HG03571 (cell line): Measurements from ENCODE around the gene APC.
"Not testable (repeated sequence)": the region's sequence is repeated elsewhere in the genome, so short reads cannot be mapped to it uniquely, and the experiment has no call there.

Source experiments
- ATAC-seq: cut with Tn5 transposase; IDR thresholded peaks from one replicate; pipeline ENCODE4 v1.9.1; 2021; ENCODE audit not compliant: unreplicated experiment

The APC gene

DNA sequence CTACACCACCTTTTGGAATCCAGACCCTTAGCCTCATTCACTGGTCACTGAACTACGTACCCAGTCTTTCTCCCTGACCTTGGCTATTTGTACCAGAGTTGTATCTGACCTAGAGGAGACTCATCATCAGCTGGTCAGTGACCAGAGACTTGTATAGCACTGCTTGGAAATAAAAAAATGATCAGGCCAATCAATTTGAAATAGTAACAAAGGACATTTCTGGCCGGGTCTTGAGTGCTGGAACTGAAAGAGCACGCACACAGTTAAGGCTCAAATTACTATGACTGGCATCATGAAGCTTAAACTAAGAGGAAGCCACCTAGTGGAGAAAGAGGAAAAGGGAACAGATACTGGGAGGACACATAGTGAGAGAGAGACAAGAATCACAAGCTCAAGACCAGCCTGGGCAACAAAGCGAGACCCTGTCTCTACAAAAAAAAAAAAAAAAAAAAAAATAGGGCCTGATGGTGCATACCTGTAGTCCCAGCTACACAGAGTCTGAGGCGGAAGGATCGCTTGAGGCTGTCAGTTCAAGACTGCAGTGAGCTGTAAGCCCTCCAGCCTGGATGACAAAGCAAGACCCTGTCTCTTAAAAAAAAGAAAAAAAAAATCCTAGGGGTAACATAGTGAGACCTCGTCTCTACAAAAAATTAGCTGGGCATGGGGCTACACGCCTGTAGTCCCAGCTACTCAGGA lies 110.6 kb downstream of the APC start:
- ATAC-seq = peak; percentile 98

DNA sequence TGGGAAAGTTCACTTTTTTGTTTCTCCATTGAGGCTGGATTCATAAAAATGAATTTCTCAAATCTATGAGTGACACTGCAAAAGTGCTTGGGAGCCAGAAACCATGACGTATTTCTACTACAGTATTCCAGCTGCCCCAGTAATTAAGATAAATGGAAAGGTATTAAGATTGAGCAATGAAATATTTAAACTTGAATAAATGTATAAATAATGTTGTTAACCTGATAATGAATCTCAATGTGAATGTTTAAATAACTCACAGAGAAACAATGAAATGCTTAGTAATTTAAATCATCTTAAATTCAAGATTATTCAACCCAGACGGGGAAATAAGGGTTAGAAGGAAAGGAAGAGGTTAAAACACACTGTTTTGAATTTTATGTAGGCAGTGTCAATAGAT lies 112.2 kb downstream of the APC start:
- no peak for ATAC-seq

DNA sequence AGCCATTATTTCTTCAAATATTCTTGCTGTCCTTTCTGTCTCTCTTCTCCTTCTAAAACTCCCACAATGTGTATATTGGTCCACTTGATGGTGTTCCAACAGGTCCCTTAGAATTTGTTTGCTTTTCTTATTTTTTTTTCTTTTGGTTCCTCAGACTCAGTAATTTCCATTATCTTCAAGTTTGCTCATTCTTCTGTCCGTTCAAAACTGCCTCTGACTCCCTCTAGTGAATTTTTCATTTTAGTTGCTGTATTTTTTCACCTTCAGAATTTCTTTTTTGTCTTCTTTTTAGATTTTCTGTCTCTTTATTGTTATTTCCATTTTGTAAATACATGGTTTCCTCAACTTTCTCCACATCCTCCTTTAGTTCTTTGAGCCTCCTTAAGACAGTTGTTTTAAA lies 117.0 kb downstream of the APC start:
- no peak for ATAC-seq

DNA sequence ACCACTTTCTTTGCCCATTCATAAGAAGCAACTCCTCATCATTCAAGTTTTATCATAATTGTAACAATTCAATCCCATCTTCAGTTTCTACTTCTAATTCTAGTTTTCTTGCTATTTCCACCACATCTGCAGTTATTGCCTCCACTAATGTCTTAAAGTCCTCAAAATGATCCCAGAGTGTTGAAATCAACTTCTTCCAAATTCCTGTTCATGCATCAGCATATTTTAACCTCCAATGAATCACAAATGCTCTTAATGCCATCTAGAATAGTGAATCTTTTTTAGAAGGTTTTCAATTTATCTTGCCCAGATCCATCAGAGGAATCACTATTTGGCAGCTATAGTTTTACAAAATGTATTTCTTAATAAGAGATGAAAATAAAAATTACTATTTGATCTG lies 120.2 kb downstream of the APC start:
- no peak for ATAC-seq

DNA sequence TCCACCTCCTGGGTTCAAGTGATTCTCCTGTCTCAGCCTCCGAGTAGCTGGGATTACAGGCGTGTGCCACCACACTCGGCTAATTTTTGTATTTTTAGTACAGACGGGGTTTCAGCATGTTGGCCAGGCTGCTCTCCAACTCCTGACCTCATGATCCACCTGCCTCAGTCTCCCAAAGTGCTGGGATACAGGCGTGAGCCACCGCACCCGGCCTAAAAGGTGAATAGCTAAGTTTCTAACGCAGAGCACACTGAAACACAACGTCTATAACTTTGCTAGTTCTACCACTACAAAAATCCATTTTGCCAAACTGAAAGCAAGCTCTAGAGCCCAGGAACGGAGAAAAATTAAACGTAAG lies 122.9 kb downstream of the APC start:
- not testable (repeated sequence) for ATAC-seq

DNA sequence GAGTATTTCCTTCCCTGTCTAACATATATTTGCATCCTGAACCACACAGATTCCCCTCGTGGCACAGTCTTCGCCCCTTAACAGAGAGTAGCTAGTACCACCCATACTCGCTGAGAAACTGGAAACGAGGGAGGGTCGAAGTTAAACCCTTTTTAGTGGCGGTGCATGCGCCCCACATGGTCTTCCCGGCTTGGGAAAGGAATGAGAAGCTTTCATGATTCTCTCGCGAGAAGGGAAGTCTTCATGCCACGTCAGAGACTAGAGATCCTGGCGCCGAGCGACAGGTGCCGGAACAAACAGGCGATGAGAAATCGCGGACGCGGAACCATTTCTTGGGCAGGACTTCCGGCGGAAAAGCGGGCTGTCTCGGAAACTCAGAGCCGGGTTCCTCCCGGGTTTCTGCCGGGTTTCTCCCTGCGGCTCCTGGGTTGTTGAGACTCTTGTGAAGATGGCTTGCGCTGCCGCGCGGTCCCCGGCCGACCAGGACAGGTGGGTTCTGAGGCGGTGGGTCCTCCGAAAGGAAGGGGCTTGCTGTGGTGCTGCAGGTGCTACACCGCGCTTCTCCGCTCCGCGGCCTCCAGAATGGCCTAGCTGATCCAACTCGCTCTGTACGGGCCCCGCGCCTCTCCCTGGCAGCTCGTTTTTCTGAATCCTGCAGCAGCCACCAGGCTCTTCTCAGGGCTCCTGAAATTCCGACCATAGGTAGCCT lies 123.4 kb downstream of the APC start, which contains the start of gene SRP19:
Gene SRP19, plus strand, starts transcription at position 359 of the 709 bp plus-strand sequence. Its CDS starts 90 bp downstream, at position 449.
- ATAC-seq = peak; percentile 96

DNA sequence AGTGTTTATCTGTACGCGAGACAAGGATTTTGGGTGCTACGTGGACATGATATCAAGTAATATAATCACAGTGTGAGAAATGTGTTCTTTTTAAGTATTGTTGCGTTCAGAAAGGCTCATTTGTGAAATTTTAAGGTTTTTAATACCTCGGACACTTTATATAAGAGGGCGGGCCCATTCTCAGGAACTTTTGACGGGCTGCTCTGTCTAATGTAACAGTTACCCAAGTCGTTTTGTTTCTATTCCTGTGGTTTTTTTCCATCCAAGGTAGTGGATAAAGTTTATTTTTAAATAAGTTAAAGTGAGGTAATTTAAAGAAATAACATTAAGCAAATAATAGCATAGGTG lies 123.9 kb downstream of the APC start:
- ATAC-seq = no peak

DNA sequence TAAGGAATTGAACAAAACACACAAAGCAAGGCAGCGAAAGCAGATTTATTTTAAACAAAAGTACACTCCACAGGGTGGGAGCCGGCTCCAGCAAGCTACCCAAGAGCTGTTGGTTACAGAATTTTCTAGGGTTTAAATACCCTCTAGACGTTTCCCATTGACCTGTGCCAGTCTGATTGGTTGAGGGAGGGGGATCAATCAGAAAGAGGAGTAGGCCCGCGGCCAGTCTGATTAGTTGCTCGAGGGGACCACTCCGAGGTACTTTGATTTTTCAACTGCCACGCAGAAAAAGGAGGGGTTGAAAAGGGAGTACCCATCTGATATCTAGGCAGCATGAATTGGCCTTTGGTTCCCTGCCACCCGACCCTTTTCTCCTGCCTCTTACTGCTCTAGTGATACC lies 124.4 kb downstream of the APC start:
- no peak for ATAC-seq

DNA sequence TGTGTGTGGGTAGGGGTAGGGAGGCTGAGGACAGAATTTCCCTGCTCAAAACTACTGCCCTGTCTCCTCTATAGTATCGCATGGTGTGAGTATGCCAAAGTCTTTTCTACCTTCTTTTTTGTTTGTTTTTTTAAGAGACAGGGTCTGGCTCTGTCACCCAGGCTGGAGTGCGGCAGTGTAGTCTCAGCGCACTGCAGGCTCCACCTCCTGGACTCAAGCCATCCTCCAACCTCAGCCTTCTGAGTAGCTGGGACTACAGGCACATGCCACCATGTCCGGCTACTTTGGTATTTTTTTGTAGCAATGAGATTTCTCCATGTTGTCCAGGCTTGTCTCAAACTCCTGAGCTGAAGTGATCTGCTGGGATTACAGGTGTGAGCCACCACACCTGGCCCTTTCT lies 125.9 kb downstream of the APC start:
- ATAC-seq = no peak

DNA sequence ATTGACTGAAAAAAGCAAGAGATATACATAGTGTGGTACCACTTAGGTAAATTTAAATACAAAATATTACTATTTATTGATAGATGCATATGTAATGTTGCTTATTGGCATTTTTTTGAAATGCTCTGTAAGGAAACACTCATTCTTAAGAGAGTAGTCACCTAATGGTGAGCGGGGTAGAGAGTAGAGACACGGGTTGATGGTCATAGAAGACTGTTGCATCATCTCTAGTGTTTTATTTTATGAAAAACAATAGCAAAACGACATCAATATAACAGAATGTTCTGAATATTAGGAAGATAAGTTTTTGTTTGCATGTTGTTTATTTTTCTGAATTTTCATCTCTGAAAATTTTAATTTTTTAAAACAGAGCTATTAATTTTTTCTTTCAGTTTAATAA lies 127.4 kb downstream of the APC start:
- no peak for ATAC-seq

DNA sequence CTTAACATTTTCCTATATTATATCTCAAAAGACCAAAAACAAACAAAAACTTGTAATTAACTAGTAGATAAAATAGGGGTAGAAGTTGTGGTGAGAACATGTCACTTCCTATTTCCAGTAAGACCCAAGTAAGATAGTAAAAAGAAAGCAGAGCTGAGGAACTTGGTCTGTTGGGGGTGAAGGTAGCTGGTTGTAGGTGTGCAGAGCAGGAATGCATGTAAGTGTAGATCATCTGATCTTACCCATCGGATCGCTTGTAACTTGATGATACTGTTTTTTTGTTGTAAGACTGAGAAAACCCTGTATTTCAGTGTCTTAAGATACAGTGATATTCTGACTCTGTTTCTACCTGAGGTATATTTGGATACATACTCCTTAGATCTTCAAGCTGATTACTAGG lies 129.1 kb downstream of the APC start:
- no peak for ATAC-seq

DNA sequence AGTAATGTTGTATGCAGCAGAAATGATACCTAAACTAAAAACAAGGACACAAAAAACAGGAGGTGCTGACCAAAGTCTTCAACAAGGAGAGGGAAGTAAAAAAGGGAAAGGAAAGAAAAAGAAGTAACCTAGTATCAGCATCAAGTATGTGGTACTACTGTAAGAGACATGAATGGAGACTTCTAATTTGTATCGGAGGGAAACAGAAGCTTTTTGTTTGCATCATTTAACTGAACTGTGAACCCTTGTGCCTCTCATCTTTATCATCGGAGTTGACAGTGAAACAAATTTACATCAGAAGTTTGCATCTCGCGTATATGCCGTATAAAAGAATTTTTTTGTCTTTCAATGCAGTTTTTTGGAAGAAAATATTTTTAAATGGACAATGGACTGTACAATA lies 129.7 kb downstream of the APC start:
- ATAC-seq = no peak

DNA sequence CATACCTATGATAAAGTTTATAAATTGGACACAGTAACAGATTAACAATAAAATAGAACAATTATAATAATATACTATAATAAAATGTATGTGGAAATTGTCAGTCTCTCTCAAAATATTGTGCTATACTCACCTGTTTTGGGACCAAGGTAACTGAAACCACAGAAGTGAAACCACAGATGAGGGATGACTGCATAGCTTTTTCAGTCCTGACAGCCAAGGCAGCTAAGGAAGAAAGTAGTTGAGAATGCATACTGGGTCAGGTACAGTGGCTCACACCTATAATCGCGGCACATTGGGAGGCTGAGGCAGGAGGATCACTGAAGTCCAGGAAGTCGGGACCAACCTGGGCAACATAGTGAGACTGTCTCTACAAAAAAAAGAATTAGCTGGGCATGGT lies 132.3 kb downstream of the APC start:
- ATAC-seq = peak; percentile 53

DNA sequence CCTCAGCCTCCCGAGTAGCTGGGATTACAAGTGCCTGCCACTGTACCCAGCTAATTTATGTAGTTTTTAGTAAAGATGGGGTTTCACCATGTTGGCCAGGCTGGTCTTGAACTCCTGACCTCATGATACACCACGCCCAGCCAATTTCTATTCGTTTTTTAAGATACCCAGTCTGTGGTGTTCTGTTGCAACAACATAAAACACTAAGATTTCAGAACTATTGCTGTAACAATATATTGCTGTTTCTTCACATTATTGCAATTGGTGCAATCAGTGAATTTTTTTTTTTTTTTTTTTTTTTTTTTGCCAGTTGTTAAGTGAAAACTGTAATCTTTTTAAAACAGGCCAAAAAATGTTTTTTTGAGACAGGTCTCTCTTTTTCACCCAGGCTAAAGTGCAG lies 133.3 kb downstream of the APC start:
- ATAC-seq = no peak

DNA sequence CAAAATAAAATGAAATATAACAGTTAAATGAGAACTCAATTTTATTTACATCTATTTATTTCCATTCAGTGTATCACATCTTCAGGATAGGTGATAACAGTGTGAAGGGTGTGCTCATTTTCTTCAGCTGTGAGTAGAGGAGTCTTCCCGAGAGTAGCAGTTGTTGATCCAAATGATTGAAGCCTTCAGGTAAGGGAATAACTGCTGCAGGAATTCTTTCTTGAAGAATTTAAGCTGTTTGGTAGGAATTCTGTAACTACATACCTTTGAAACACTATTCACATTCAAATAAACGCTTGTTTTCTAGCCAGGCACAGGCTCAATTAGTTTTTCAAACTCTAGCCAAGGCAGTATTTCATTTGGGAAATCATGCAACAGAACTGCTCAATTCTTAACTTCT lies 138.7 kb downstream of the APC start:
- ATAC-seq = no peak

DNA sequence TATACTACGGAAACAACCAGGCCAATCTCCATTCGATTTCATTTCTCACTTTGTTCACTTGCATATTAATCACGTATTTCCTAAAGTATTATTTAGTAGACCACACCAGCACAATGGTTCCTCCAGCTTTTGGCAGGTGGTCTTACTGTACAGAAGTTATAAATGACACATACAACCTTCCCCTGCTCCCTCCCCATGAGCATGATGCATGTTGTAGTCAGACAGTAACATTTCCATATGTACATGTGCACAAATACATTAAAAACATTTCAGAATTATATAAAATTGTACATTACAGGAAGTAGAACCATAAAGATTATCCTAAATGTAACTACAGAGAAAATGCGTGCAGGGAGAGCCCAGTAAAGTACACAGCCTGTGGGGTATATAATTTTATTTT lies 140.4 kb downstream of the APC start:
- ATAC-seq = no peak

DNA sequence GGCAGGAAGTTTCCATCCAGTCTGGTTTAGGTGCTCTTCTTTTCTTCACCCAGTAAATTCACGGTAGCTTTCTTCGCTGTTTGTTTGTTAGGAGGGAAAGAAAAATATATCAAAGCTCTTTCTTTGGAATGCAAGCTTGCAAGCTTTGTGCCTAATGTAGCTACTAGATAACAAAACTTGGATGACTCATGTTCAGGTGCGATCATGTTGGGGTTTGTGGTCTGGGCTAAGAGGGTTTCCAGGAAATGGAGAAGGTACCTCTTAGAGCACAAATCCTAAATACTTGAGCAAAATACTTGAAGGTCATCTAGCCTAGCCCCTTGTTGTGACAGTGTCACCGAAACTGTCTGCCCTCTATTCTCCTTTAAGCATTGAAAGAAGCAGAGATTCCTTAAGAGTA lies 141.1 kb downstream of the APC start:
- no peak for ATAC-seq

DNA sequence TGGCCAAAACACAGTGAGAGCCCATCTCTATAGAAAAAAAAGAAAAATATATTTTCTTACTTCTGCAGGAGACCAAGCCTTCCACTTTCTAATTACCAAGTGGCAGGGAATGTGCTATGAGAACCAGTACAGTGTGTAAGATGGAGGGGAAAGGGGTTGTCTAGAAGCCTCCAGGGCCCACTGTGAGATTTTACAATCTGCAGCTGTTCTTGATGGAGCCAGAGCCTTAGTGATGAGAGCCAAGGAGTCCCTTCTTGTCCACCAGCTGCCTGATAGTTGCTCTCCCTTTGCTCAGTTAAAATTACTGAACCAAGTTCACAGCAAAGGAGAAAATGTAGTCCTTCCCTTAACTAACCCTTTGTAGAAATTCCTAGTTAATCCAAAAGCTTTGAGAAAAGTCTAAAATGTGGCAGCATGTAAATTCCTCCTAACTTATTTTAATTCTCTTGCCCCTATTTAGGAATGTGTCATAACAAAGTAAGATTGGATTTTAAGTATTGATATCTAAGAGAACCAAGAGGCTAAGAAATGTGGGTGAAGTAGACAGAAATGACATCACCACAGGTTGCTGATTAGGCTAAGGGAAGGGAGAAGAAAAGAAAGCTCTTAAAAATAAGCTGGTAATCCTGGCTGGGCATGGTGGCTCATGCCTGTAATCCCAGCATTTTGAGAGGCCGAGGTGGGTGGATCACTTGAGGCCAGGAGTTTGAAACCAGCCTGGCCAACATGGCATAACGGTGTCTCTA lies 142.7 kb downstream of the APC start:
- ATAC-seq = no peak

DNA sequence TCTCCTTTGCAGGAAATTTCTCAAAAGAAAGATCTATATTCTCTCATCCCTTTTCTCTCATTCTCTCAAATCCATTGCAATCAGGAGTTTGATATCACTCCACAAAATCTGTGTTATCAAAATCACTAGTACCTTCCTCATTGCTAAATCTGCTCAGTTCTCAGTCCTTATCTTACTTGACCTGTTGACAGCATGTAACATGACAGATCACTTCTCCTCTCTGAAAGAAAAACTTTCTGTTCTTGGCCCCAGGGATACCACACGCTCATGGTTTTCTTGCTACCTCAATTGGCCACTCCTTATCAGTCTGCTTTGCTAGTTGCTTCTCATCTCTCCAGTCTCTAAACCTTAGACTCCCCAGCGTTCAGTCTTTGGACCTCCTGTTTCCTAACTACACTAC lies 145.5 kb downstream of the APC start:
- ATAC-seq = no peak

DNA sequence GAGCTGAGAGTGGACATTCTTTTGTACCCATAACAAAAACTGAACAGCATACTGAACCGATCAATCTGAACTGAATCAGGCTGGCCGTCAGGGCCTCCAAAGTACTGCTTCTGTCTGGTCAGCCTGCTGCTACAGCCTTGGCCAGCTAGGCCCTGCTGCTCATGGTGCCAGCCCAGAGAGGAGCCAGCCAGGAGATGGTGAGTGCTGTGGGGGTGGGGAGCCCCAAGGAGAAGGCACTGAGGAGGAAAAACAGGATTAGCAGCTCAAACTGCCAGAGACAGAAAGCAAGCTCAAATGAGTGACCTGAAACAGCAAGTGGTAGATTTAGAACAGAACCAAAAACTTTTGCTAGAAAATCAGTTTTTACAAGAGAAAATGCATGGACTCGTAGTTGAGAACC lies 147.3 kb downstream of the APC start:
- no peak for ATAC-seq

DNA sequence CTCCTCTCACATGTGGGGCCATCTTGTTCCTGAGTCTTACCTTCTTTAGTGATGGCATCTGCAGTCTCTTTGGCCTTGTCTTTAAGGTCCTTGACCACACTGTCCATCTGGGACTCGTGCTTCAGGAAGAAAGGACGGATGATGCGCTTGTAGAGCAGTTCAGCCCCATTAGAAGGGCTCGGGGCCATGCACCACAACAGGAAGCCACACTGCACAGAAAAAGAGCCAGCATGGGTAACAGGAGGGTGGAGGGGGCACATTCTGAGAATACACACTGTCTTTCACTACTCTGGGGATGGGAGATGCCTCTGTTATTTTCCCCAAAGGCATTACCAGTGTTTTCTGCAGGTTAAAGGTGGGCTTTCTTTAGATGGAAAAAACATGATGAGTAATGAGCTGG lies 149.3 kb downstream of the APC start:
- no peak for ATAC-seq

DNA sequence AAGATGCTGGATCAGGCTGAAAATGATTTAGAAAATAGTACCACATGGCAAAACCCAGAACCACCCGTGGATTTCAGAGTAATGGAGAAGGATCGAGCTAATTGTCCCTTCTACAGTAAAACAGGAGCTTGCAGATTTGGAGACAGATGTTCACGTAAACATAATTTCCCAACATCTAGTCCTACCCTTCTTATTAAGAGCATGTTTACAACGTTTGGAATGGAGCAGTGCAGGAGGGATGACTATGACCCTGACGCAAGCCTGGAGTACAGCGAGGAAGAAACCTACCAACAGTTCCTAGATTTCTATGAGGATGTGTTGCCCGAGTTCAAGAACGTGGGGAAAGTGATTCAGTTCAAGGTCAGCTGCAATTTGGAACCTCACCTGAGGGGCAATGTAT lies 154.4 kb downstream of the APC start:
- ATAC-seq = not testable (repeated sequence)
